Skeletal muscle tissue (tissue), 4 donors: ENCODE results near the gene MYLK4. TPM values are rescaled to one million over a fixed set of nuclear protein-coding genes. Genes with fewer than 3 reads are reported as not detected.

Source experiments
- H3K27ac ChIP-seq: one replicate; pipeline ENCODE4 v1.7.0; 2013; ENCODE audit warnings: mild to moderate bottlenecking, low read depth, low read length, inconsistent platforms
- H3K27me3 ChIP-seq, 3 donors: one replicate each; pipeline ENCODE4 v1.7.0; 2013; ENCODE audit warnings: low read length in 3 of 3; ENCODE audit not compliant: control insufficient read depth in 3 of 3, insufficient read depth in 3 of 3
- H3K36me3 ChIP-seq, 3 donors: one replicate each; pipeline ENCODE4 v1.7.0; 2013; ENCODE audit warnings: low read length in 3 of 3; ENCODE audit not compliant: control insufficient read depth in 3 of 3, insufficient read depth in 3 of 3
- H3K4me1 ChIP-seq, 3 donors: one replicate each; pipeline ENCODE4 v1.7.0; 2013; ENCODE audit warnings: low read length in 3 of 3, mild to moderate bottlenecking in 3 of 3; ENCODE audit not compliant: control insufficient read depth in 3 of 3, insufficient read depth in 3 of 3
- H3K4me3 ChIP-seq, 3 donors: one replicate each; pipeline ENCODE4 v1.7.0; 2013; ENCODE audit warnings: low read length in 3 of 3
- H3K9ac ChIP-seq, 3 donors: one replicate each; pipeline ENCODE4 v1.7.0; 2013; ENCODE audit warnings: low read length in 3 of 3, mild to moderate bottlenecking in 3 of 3, moderate library complexity in 2 of 3, low read depth in 1 of 3
- H3K9me3 ChIP-seq, 3 donors: one replicate each; pipeline ENCODE4 v1.7.0; 2013; ENCODE audit warnings: low read length in 3 of 3; ENCODE audit not compliant: control insufficient read depth in 3 of 3
- total RNA-seq: library from RNA; depleted of rRNA; stranded (reverse); fragments of >200 nt; gene quantifications from one replicate; pipeline ENCODE4 v1.2.3, GENCODE V29; 2014
- donor health status: Osteomylitis.

Gene MYLK4
- total RNA-seq, 1 donor from 2014 or later: 5.7 TPM

- Histone ChIP-seq H3K9me3 (no peaks in the 10 kb centered on the region), H3K27ac (no peak overlapping the region), H3K4me1 (no peaks in the 10 kb centered on the region), H3K9ac (no peak overlapping the region), H3K27me3 (no peaks in the 10 kb centered on the region), H3K4me3 (no peak overlapping the region), H3K36me3 (no peaks in the 10 kb centered on the region)
These were observed 57.5 kb downstream of the MYLK4 start for GRCh38 chr6:2693231-2693630.

DNA sequence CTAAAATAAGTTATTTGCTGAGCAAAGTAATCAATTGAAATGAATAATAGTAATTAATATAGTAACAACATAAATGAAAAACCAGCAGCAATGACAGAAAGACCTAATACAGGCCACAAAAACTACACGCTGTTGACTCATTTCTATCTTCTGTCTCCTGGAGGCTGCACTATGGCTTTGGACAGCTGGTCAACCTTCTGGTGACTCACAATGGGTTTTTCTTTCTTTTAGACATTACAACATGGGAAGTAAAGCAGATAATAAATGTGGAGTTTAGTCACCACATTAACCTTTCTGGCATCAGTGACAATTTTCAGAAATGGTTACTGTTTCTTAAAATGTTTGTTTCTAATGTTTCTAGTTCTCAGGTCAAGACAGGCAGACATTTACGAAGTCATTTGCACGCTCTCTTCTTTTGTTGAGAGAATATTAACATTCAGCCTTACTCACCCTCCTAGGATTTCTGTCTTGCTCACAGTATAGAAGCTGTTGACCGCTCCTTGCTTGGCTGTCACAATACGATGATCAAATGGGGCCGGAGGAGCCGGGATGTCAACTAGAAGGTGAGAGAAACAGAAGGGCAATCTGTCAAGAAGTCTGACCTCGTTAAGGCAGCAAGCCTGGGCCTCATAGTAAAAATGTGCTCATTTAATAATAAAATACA lies 62.2 kb downstream of the MYLK4 start:
- H3K4me3 ChIP-seq: no peak overlapping the region
- H3K36me3 ChIP-seq: peaks cover 0 to 9% (median 3%) of the 10 kb centered on the region in 3 donors
- no peaks in the 10 kb centered on the region for H3K27me3 ChIP-seq
- H3K9ac ChIP-seq: no peak overlapping the region
- no peaks in the 10 kb centered on the region for H3K9me3 ChIP-seq
- no peaks in the 10 kb centered on the region for H3K4me1 ChIP-seq
- no peak overlapping the region for H3K27ac ChIP-seq

GRCh38 chr6:2687456-2687855 lies 63.3 kb downstream of the MYLK4 start:
- H3K9me3 ChIP-seq: no peaks in the 10 kb centered on the region
- H3K9ac ChIP-seq: no peak overlapping the region
- no peaks in the 10 kb centered on the region for H3K4me1 ChIP-seq
- no peak overlapping the region for H3K4me3 ChIP-seq
- peaks cover 0 to 9% (median 5%) of the 10 kb centered on the region in 3 donors for H3K36me3 ChIP-seq
- no peak overlapping the region for H3K27ac ChIP-seq
- no peaks in the 10 kb centered on the region for H3K27me3 ChIP-seq

- H3K27ac ChIP-seq: no peak overlapping the region
- H3K9ac ChIP-seq: no peak overlapping the region
- H3K4me3 ChIP-seq: no peak overlapping the region
- peaks cover 0 to 9% (median 5%) of the 10 kb centered on the region in 3 donors for H3K36me3 ChIP-seq
- no peaks in the 10 kb centered on the region for H3K9me3 ChIP-seq
- H3K27me3 ChIP-seq: no peaks in the 10 kb centered on the region
- no peaks in the 10 kb centered on the region for H3K4me1 ChIP-seq
These were observed 64.2 kb downstream of the MYLK4 start for GRCh38 chr6:2686515-2686914.

DNA sequence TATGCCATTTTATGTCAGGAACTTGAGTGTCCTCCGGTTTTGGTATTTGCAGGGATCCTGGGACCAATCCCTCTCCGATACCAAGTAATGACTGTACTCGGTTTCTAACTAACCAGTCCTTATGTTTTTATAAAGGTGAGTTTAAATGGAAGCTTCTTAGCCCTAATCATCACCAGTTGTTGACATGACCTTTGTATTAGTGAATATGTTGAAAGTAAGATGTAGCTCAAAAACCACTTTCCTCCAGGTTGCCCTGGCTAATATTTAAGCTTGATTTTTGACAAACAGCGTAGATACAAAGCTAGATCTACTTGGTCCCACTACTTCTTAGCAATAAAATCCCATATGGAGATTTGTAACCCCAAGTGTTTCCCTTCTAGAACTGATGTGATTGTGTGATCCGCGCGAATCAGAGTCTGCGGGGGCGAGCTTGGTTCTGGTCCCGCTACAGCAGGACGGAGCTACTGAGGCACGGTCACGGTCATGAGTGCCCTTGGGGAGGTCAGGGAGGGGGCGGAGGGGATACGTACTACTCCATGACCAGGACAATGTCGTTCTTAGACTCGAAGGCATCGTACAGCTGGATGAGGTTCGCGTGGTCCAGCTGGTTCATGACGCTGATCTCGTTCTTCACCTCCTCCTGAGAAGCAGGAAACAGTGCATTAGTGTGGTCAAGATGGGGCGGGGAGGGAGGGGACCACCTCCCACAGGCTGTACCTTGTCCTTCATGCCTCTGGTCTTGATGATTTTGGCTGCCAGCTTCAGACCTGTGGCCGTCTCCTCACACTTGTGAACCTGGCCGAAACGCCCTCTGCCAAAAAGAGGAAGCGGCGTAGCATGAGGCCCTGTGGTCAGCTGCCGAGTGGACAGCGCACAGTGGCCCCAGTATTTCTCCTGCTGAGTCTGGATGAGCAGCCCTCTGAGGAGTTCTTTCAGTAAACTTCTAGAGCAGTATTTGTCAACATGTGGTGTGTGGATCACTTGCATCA lies 65.7 kb downstream of the MYLK4 start:
- H3K27ac ChIP-seq: no peak overlapping the region
- H3K27me3 ChIP-seq: no peaks in the 10 kb centered on the region
- H3K36me3 ChIP-seq: peaks cover 0 to 9% (median 7%) of the 10 kb centered on the region in 3 donors
- H3K9me3 ChIP-seq: no peaks in the 10 kb centered on the region
- H3K4me3 ChIP-seq: no peak overlapping the region
- H3K4me1 ChIP-seq: no peaks in the 10 kb centered on the region
- H3K9ac ChIP-seq: no peak overlapping the region

- H3K27me3 ChIP-seq: no peaks in the 10 kb centered on the region
- H3K4me1 ChIP-seq: no peaks in the 10 kb centered on the region
- no peak overlapping the region for H3K9ac ChIP-seq
- H3K4me3 ChIP-seq: no peak overlapping the region
- H3K36me3 ChIP-seq: peaks cover 0 to 9% (median 7%) of the 10 kb centered on the region in 3 donors
- no peaks in the 10 kb centered on the region for H3K9me3 ChIP-seq
- H3K27ac ChIP-seq: no peak overlapping the region
These were observed 66.5 kb downstream of the MYLK4 start for GRCh38 chr6:2684103-2684749.

DNA sequence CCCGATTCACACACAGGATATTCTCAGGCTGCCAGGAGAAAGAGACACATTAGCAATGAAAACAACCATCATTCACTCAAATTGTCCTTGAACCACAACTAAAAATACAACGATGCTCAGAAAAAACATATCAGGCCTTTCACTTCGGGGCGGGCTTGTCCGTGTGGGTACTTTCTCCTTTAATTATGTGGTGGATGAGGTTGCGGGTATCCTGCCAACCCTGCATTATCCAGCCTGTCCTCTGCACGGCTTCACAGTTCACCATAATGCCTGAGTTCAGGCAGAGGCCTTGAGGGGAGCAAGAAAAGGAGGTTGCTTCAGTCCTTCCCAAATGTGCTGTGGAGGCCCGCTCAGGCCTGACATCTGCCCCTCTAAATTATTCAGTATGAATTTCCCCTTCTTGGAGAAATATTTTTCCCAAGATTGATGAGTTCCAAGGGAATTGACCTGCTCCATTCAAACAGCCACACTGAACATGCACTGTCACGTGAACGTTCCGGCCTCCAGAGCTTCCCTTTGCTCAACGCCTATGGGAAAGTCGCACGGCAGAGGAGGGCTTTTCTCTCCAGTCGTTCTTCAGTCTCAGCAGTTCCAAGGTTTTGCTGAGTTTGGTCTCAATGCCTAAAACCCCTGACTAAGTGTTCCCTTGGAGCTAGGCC lies 70.3 kb downstream of the MYLK4 start:
- Histone ChIP-seq H3K9me3 (no peaks in the 10 kb centered on the region), H3K4me1 (no peaks in the 10 kb centered on the region), H3K9ac (no peak overlapping the region), H3K27ac (no peak overlapping the region), H3K4me3 (no peak overlapping the region), H3K36me3 (peaks cover 0 to 7% (median 6%) of the 10 kb centered on the region in 3 donors), H3K27me3 (no peaks in the 10 kb centered on the region)

DNA sequence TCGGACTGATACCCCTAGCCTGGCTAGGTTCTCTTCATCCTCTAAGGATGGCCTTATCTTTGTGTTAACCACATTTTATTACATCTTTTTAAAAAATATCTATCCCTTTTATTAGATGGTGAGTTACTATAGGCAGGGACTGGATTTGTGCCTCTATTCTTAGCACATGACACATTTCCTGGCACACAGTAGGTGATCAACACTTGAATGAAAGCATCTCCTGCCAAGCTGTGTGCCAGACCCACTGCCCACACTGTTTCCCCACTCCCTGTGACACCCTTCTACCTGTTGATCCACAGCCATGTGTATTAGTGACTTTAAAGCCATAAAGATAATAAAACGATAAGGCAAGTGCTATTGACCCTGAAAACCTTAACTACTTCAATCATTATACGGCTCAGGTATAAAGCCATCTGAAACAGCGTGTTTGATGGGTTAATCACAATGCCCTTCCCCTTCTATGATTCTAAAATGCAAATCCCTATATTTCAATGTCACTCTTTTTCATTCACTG lies 73.6 kb downstream of the MYLK4 start:
- no peak overlapping the region for H3K9ac ChIP-seq
- H3K9me3 ChIP-seq: no peaks in the 10 kb centered on the region
- no peak overlapping the region for H3K27ac ChIP-seq
- H3K36me3 ChIP-seq: peaks cover 0 to 1% (median under 1%) of the 10 kb centered on the region in 3 donors
- H3K4me3 ChIP-seq: no peak overlapping the region
- no peaks in the 10 kb centered on the region for H3K27me3 ChIP-seq
- no peaks in the 10 kb centered on the region for H3K4me1 ChIP-seq

- Histone ChIP-seq H3K9me3 (no peaks in the 10 kb centered on the region), H3K27me3 (no peaks in the 10 kb centered on the region), H3K9ac (no peak overlapping the region), H3K4me1 (no peaks in the 10 kb centered on the region), H3K27ac (no peak overlapping the region), H3K36me3 (peaks cover 0 to 3% (median 0%) of the 10 kb centered on the region in 3 donors), H3K4me3 (no peak overlapping the region)
These were observed 74.7 kb downstream of the MYLK4 start for GRCh38 chr6:2676048-2676447.
